Activated T-helper 9 cell treated with anti-CD3 and anti-CD28 coated beads, Interleukin-2, amount 50 U/mL, for 16 hours (primary cell): Measurements from ENCODE around the gene TMEM175.
"Not testable (repeated sequence)": the region's sequence is repeated elsewhere in the genome, so short reads cannot be mapped to it uniquely, and the experiment has no call there.

Experiments used
- DNase-seq: peaks from one replicate; pipeline ENCODE4 v3.0.0-alpha.2; 2020; ENCODE audit warnings: low read depth

The TMEM175 gene

GRCh38 chr4:989722-990471 is 57.6 kb downstream of the TMEM175 start:
- DNase-seq, result no peak

GRCh38 chr4:990746-991367 is 58.6 kb downstream of the TMEM175 start:
- DNase-seq, result no peak

- no peak for DNase-seq
Measured at GRCh38 chr4:991451-992296, 59.4 kb downstream of the TMEM175 start.

GRCh38 chr4:992297-993110 is 60.2 kb downstream of the TMEM175 start:
- no peak for DNase-seq

- DNase-seq, result no peak
Measured at GRCh38 chr4:993111-994029, 61.1 kb downstream of the TMEM175 start, which contains the start of gene SLC26A1. TSS of gene SLC26A1 (minus strand) at chr4:993404. CDS start at chr4:991703, 1,701 bp downstream.

- DNase-seq, result no peak
Measured at GRCh38 chr4:995311-996026, 63.2 kb downstream of the TMEM175 start.

GRCh38 chr4:996030-996996 is 64.1 kb downstream of the TMEM175 start:
- no peak for DNase-seq

GRCh38 chr4:996997-997374 is 64.7 kb downstream of the TMEM175 start:
- no peak for DNase-seq

GRCh38 chr4:997375-998071 is 65.3 kb downstream of the TMEM175 start:
- no peak for DNase-seq

GRCh38 chr4:998096-998691 is 65.9 kb downstream of the TMEM175 start:
- no peak for DNase-seq

- DNase-seq, result not testable (repeated sequence)
Measured at GRCh38 chr4:999240-999863, 67.1 kb downstream of the TMEM175 start.

GRCh38 chr4:999882-1000425 is 67.7 kb downstream of the TMEM175 start:
- DNase-seq, result no peak

- no peak for DNase-seq
Measured at GRCh38 chr4:1000686-1001260, 68.5 kb downstream of the TMEM175 start.

GRCh38 chr4:1001561-1002130 is 69.4 kb downstream of the TMEM175 start:
- no peak for DNase-seq

- DNase-seq, result no peak
Measured at GRCh38 chr4:1002131-1002630, 69.9 kb downstream of the TMEM175 start.

- no peak for DNase-seq
Measured at GRCh38 chr4:1002631-1003251, 70.5 kb downstream of the TMEM175 start.
